GM12874 (cell line): ENCODE measurements around the gene GDPD5.

Experiments
- CTCF ChIP-seq: IDR thresholded peaks from 2 replicates; pipeline ENCODE4 v1.5.1; 2011; ENCODE audit warnings: low read depth, mild to moderate bottlenecking, control low read depth, low read length, moderate library complexity; ENCODE audit not compliant: insufficient read depth

The GDPD5 gene

GRCh38 chr11:75536786-75537641 is 11.3 kb upstream of the GDPD5 start:
- TF ChIP-seq CTCF: 0 out of 2 replicates have a peak, but pooled peaks have one; percentile 5

DNA sequence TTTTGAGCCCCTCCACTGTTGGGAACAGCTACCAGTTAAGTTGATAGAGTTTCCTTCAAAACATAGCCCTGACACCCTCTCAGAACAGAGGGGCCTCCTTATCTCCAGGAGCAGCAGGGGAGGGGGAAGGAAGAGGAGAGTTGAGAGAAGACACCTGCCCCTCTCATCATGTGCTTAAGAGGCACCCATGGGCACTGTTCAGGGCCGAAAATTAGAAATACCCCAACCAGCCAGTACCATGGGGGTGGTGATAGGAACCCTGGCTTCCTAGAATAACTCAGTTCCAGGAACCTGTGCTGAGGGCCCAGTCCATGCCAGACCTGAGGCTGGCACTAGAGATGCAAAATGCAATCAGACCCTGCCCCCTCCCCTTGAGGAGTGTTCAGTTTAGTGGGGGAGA is 9.3 kb upstream of the GDPD5 start:
- TF ChIP-seq CTCF: no peak

DNA sequence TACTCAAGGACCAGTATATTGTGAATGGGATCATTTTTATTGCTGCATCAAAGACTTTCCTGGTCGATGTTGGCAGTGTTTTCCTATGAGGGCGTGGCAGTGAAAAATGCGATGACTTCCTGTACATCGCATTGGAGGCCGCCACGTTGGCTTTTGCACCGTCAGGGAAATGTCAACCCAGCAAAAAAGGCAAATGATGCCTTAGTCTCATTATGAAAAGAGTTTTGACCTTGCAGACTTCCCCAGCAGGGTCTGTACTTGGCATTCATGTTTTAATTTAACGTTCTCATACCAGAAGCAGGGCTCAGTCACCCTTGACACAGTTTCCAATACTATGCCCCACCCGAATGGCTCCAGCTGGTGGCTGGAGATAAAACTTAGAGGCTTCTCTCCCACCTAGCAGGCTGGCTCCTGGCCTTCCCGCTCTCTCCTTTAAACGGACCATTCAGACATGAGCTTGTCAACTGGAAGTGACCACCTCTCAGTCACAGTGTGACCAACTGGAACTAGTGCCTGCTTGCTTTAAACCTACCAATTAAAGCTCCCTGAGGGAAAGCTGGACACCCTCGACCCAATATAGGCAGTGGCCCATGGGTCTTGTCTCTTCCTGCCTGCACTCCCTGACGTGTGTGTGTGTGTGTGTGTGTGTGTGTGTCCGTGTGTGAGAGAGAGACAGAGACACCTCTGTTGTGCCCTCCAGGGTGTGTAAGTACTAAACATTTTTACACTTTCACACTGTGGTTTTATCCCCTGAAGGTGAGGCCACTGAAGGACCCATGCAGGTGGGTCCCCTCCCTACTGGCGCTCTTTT is 8.7 kb upstream of the GDPD5 start:
- TF ChIP-seq CTCF: 0 out of 2 replicates have a peak, but pooled peaks have one; percentile 2

DNA sequence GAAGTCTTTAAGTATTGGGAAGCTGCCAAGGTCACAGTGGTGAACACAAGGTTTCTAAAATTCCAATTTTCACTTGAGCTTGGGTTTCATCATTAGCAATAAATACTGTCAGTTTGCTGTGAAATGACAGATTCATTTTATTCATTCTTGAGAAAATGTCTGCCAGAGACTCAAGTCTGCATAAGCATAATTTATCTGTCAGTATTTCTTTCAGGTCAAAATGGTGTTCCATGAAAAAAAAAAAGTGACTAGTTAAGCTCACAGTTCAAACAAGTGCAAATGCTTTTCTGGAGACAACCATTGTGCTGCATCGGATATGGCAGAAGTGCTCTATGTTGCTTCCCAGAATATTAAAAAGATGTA is 8.1 kb upstream of the GDPD5 start:
- TF ChIP-seq CTCF: no peak

GRCh38 chr11:75532200-75533048 is 6.7 kb upstream of the GDPD5 start:
- peak; percentile 69 for TF ChIP-seq CTCF

- TF ChIP-seq CTCF: no peak
Measured at GRCh38 chr11:75531325-75531724, 5.6 kb upstream of the GDPD5 start.

- no peak for TF ChIP-seq CTCF
Measured at GRCh38 chr11:75530577-75530976, 4.8 kb upstream of the GDPD5 start.
